GM12878 (cell line): ENCODE measurements around the gene AKAP8. TPM values are rescaled to one million over a fixed set of nuclear protein-coding genes. Genes with fewer than 3 reads are reported as not detected.

Source experiments
- ATAC-seq: fragments of 200-7000 bp; cut with Tn5 transposase; 3 replicates; pipeline ENCODE4 v1.9.1; 2020; ENCODE audit warnings: mild to moderate bottlenecking, moderate library complexity
- BruUV-seq: library from RNA; stranded (reverse); fragments of 400-500 nt; replicated peaks from 2 replicates; lab custom pipeline; 2021; lab: Mats Ljungman, UMichigan
- CTCF ChIA-PET: fragments of 300-600 bp; sonication (Branson Sonifier 250); formaldehyde crosslinking; extraction: SDS; loops from one replicate; lab custom pipeline; 2021; ENCODE audit warnings: inconsistent platforms; lab: Yijun Ruan, JAX
- POLR2A ChIA-PET: fragments of 350-600 bp; formaldehyde crosslinking; extraction: SDS; loops from one replicate; lab custom pipeline; 2021; ENCODE audit warnings: inconsistent platforms; lab: Charles Lee
- RAD21 ChIA-PET: fragments of 300-600 bp; sonication (Branson Sonifier 250); formaldehyde crosslinking; loops from one replicate; lab custom pipeline; 2023; ENCODE audit warnings: antibody characterized with exemption; ENCODE audit not compliant: unreplicated experiment; lab: Charles Lee
- SMC1A ChIA-PET: fragments of 300-600 bp; sonication (Branson Sonifier 250); formaldehyde crosslinking; loops from one replicate; lab custom pipeline; 2023; ENCODE audit not compliant: unreplicated experiment, uncharacterized antibody; lab: Charles Lee
- DNase-seq: peaks from one replicate; pipeline ENCODE4 v3.0.0-alpha.2; 2011; ENCODE audit warnings: low read depth, low spot score
- FAIRE-seq: peaks from 3 replicates; lab custom pipeline; 2011; peaks lifted over from hg19 to GRCh38; lab: Jason Lieb, UNC
- H2AFZ ChIP-seq: 2 replicates; pipeline ENCODE4 v1.6.0; 2011; ENCODE audit warnings: low read depth, low read length, control low read depth; ENCODE audit not compliant: control insufficient read depth
- H3K27ac ChIP-seq: 2 replicates; pipeline ENCODE4 v1.5.1; 2011; ENCODE audit warnings: control low read depth; ENCODE audit not compliant: control insufficient read depth, insufficient read depth
- H3K27me3 ChIP-seq, 2 experiments: replicated peaks in 1 of 2; 2 replicates each; pipeline versions ENCODE4 v1.6.0 to v1.6.1; 2011; ENCODE audit warnings: low read length in 1 of 2; ENCODE audit not compliant: control insufficient read depth in 2 of 2, insufficient read depth in 2 of 2
- H3K36me3 ChIP-seq, 2 experiments: 2 replicates each; pipeline ENCODE4 v1.5.1; 2011; ENCODE audit warnings: low read length in 1 of 2; ENCODE audit not compliant: control insufficient read depth in 2 of 2, insufficient read depth in 2 of 2
- H3K4me1 ChIP-seq: 2 replicates; pipeline ENCODE4 v1.6.1; 2011; ENCODE audit warnings: mild to moderate bottlenecking, low read length, moderate library complexity, mixed read lengths; ENCODE audit not compliant: control insufficient read depth, insufficient read depth
- H3K4me2 ChIP-seq: 2 replicates; pipeline ENCODE4 v1.6.0; 2011; ENCODE audit warnings: control low read depth; ENCODE audit not compliant: control insufficient read depth, insufficient read depth
- H3K4me3 ChIP-seq: fragments of 200-600 bp; sonication (generic); 2 replicates; pipeline ENCODE4 v1.5.1; 2016
- H3K79me2 ChIP-seq: 2 replicates; pipeline ENCODE4 v1.6.0; 2011; ENCODE audit warnings: low read length; ENCODE audit not compliant: control insufficient read depth, insufficient read depth
- H3K9ac ChIP-seq: 2 replicates; pipeline ENCODE4 v1.8.0; 2011; ENCODE audit warnings: low read length, control low read depth, mixed read lengths; ENCODE audit not compliant: control insufficient read depth, insufficient read depth
- H3K9me3 ChIP-seq: replicated peaks from 3 replicates; pipeline ENCODE4 v1.5.1; 2011; ENCODE audit warnings: mild to moderate bottlenecking, low read length; ENCODE audit not compliant: control insufficient read depth, insufficient read depth
- H4K20me1 ChIP-seq: 2 replicates; pipeline ENCODE4 v1.6.0; 2011; ENCODE audit not compliant: control insufficient read depth, insufficient read depth
- ASH2L ChIP-seq: fragments of 300-600, 200-600 bp; sonication (generic); IDR thresholded peaks from 2 replicates; pipeline ENCODE4 v1.6.1; 2017; ENCODE audit warnings: low read depth, mild to moderate bottlenecking, borderline replicate concordance
- BMI1 ChIP-seq: fragments of 450-650 bp; IDR thresholded peaks from 2 replicates; pipeline ENCODE4 v1.6.1; 2016; ENCODE audit warnings: mild to moderate bottlenecking, moderate library complexity, borderline replicate concordance
- EGR1 ChIP-seq, 2 experiments: IDR thresholded peaks; 1 replicate in 1 of 2; 2 replicates in 1 of 2; pipeline ENCODE4 v1.6.1; 2011 to 2012; ENCODE audit warnings: low read depth in 2 of 2, low read length in 2 of 2, borderline replicate concordance in 1 of 2, mild to moderate bottlenecking in 1 of 2, moderate library complexity in 1 of 2
- ESRRA ChIP-seq: IDR thresholded peaks from 2 replicates; pipeline ENCODE4 v1.6.1; 2012; ENCODE audit warnings: mild to moderate bottlenecking, low read length, improper control_type of control experiment
- EZH2 ChIP-seq: IDR thresholded peaks from 2 replicates; pipeline ENCODE4 v1.6.1; 2012; ENCODE audit warnings: low read depth, mild to moderate bottlenecking, control low read depth, inconsistent platforms, low read length, borderline replicate concordance; ENCODE audit not compliant: control insufficient read depth
- FOXK2 ChIP-seq: fragments of 450-650 bp; IDR thresholded peaks from 2 replicates; pipeline ENCODE4 v1.6.1; 2017; ENCODE audit warnings: mild to moderate bottlenecking, moderate library complexity
- HDAC2 ChIP-seq: fragments of 200-600 bp; sonication (generic); IDR thresholded peaks from 2 replicates; pipeline ENCODE4 v1.6.1; 2017
- JUND ChIP-seq: IDR thresholded peaks from 2 replicates; pipeline ENCODE4 v1.6.1; 2012; ENCODE audit warnings: low read depth, mild to moderate bottlenecking, low read length, improper control_type of control experiment, moderate library complexity
- MYB ChIP-seq: fragments of 150-350 bp; IDR thresholded peaks from 2 replicates; pipeline ENCODE4 v1.6.1; 2014; ENCODE audit warnings: mild to moderate bottlenecking, low read depth, low read length, borderline replicate concordance
- NFIC ChIP-seq: IDR thresholded peaks from 2 replicates; pipeline ENCODE4 v1.6.1; 2012; ENCODE audit warnings: low read depth, mild to moderate bottlenecking, inconsistent platforms, low read length, moderate library complexity
- NFYB ChIP-seq: IDR thresholded peaks from 2 replicates; pipeline ENCODE4 v1.6.1; 2011; ENCODE audit warnings: low read depth, mild to moderate bottlenecking, low read length, improper control_type of control experiment, moderate library complexity; ENCODE audit not compliant: insufficient read depth
- RELA ChIP-seq: fragments of 450-650 bp; IDR thresholded peaks from 2 replicates; pipeline ENCODE4 v1.8.0; 2014; ENCODE audit warnings: borderline replicate concordance; ENCODE audit not compliant: partially characterized antibody
- SMAD1 ChIP-seq: fragments of 450-650 bp; IDR thresholded peaks from 2 replicates; pipeline ENCODE4 v1.6.1; 2018; ENCODE audit warnings: mild to moderate bottlenecking, low read depth; ENCODE audit not compliant: partially characterized antibody
- STAT1 ChIP-seq: fragments of 450-650 bp; conservative IDR thresholded peaks from 2 replicates; pipeline ENCODE4 v1.6.1; 2014; ENCODE audit warnings: antibody characterized with exemption, mild to moderate bottlenecking
- SUZ12 ChIP-seq: fragments of 200-600 bp; sonication (generic); IDR thresholded peaks from one replicate; pipeline ENCODE4 v1.6.1; 2018; ENCODE audit warnings: antibody characterized with exemption, mild to moderate bottlenecking; ENCODE audit not compliant: unreplicated experiment
- TCF12 ChIP-seq: IDR thresholded peaks from 2 replicates; pipeline ENCODE4 v1.6.1; 2011; ENCODE audit warnings: low read depth, mild to moderate bottlenecking, low read length
- WRNIP1 ChIP-seq: IDR thresholded peaks from 2 replicates; pipeline ENCODE4 v1.6.1; 2011; ENCODE audit warnings: low read depth, low read length, improper control_type of control experiment, borderline replicate concordance
- WGBS: methylation state at CpG from one replicate; pipeline ENCODE4 v1.1.6; 2016; ENCODE audit warnings: low lambda C conversion rate; ENCODE audit not compliant: insufficient replicate concordance, insufficient coverage; ENCODE audit errors: missing lambda C conversion rate; 5-methylcytosine and 5-hydroxymethylcytosine counted together
- in situ Hi-C: fragments of 300-500 bp; cut with MboI; formaldehyde crosslinking; loops from 9 replicates; pipeline ENCODE4 v1.14.3; 2018; ENCODE audit warnings: mixed read lengths
- intact Hi-C: fragments of 100-400 bp; cut with micrococcal nuclease; formaldehyde crosslinking; loops from one replicate; pipeline ENCODE4 v1.14.2; 2022; ENCODE audit not compliant: unreplicated experiment
- polyA plus RNA-seq, 11 experiments: library from polyadenylated mRNA; depleted of rRNA in 4 of 11; unstranded in 6 of 11; stranded (reverse) in 5 of 11; fragments of >200 nt; fragmentation: Nextera tagmentation in 4 of 11; fragmentation: Illumina TruSeq in 1 of 11; extraction: Ambion mirVana in 4 of 11; extraction: Trizol in 1 of 11; gene quantifications; 1 replicate in 1 of 11; 2 replicates in 10 of 11; pipeline versions ENCODE4 v1.2.1 to v1.2.3, GENCODE V29; 2011 to 2016; ENCODE audit warnings: inconsistent platforms in 2 of 11, missing spikeins in 2 of 11, low read depth in 1 of 11
- total RNA-seq, 4 experiments: library from RNA; depleted of rRNA in 3 of 4; stranded (reverse); fragments of >200 nt in 3 of 4; fragmentation: Illumina TruSeq in 1 of 4; extraction: Trizol in 1 of 4; gene quantifications; 2 replicates each; pipeline versions ENCODE4 v1.2.1 to v1.2.3, GENCODE V29; 2013 to 2021
- TF ChIP-seq, protein P1 (sequence below): IDR thresholded peaks from 2 replicates; pipeline ENCODE4 v1.6.1; 2011; ENCODE audit warnings: mild to moderate bottlenecking, low read depth, low read length, moderate library complexity; ENCODE audit not compliant: insufficient replicate concordance
- TF ChIP-seq, protein P2 (sequence below): IDR thresholded peaks from 2 replicates; pipeline ENCODE4 v1.6.1; 2012; ENCODE audit warnings: mild to moderate bottlenecking, low read depth, low read length

The AKAP8 gene
- total and polyA plus RNA-seq, 10 of the 15 experiments (the other 5 are each of a cell fraction or from before 2014, with no cell fraction given), result 5.3 to 57.7 (median 20.6) TPM

DNA sequence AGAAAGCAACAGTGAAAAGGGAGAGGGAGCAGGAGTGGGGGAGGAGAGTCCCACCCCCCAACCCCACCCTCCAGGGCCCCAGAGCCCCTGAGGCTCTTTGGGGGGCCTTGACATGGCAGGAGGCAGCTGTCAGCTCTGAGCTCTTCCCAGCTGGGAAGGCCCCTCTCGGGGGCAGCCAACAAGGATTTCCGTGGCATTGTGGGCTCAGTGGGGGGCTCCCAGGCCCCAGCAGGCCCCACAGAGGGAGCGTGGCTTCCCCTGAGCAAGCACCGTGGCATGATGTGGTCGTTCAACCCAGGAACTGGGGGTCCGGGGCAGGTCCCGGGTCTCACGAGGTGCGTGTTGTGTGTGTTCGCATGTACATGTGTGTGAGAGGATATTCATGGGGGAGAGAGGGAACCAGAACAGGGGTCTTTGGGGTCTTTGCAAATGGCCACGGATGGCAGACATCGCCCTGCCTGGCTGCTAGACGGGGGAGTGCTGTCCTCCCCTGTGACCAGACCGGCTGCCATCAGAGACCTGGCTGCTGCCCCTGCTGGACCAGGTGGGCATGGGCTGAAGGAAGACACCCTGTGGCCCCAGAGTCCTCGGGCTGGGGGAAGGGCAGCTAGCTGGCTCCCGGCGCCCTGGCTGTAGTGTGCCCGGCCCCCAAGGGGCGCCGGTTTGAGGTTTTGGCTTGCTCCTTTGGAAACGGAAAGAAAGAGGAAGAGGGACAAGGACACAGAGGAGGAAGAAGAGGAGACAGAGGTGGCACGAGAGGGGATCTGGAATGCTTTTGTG lies 42.9 kb upstream of the AKAP8 start (continued):
- TF ChIP-seq EZH2, result no peak
- TF ChIP-seq ASH2L, result no peak
- TF ChIP-seq JUND, result no peak
- no peak for TF ChIP-seq NFYB
- TF ChIP-seq WRNIP1, result no peak
- TF ChIP-seq SUZ12, result no peak

DNA sequence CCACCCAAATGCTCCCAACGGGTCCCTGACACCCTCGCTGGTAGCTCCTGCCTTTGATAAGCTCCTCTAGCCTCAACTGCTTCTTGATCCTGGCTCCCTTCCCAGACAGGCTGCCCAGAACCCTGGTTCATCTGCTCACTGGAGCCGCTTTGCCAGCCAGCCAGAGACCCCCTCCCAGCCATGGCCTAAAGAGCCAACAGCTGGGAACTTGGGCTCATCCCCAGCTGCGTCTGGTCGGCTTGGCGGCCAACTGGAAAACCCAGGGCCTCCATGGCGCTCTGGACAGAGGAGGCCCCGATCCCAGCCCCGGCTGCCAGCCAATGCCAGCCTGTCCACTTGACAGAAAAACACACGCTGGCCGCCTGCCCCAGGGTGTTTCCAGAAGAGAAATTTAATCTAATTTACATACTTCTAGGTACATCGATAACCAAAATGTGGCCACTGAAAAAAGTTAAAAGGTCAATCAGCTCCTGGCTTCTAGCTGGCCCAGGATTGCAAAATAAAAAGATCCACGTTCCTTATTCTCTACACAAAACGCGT lies 42.2 kb upstream of the AKAP8 start:
- H3K27me3 ChIP-seq, result no peaks in the 10 kb centered on the region
- WGBS, result 99% methylated on average over 13 of the region's 15 CpGs
- H3K4me2 ChIP-seq, result no peak overlapping the region
- DNase-seq (no peak), FAIRE-seq (no peak), ATAC-seq (no peak)
- H3K36me3 ChIP-seq, result peaks cover 14 to 34% of the 10 kb centered on the region in 2 experiments
- in situ Hi-C loops, result no loop called here
- ChIA-PET POLR2A (no interaction called here), CTCF (interaction anchor here (6.1 kb wide), 1 partner anchor 134 kb away, joined by 85 read pairs; no protein-coding TSS in a partner anchor), RAD21 (no interaction called here), SMC1A (no interaction called here)
- H4K20me1 ChIP-seq, result 0 out of 2 replicates have a peak, but pooled peaks cover 3% of the 10 kb centered on the region
- H3K9ac ChIP-seq, result no peak overlapping the region
- H3K79me2 ChIP-seq, result peaks cover 21% of the 10 kb centered on the region
- H3K27ac ChIP-seq, result no peak overlapping the region
- intact Hi-C loops, result no loop called here
- no peak overlapping the region for H2AFZ ChIP-seq
- no TSS peak for BruUV-seq
- H3K9me3 ChIP-seq, result no peaks in the 10 kb centered on the region; the same call in 2 of the 3 replicates
- peaks cover 8% of the 10 kb centered on the region for H3K4me1 ChIP-seq
- H3K4me3 ChIP-seq, result no peak overlapping the region
- TF ChIP-seq TCF12 (no peak), NFIC (no peak), FOXK2 (no peak), STAT1 (no peak), HDAC2 (no peak), RELA (no peak), BMI1 (no peak), MYB (no peak), ESRRA (no peak), EGR1 (IDR thresholded peaks at IDR 0.05; ENCODE audit: borderline replicate concordance in 1 of 2, low read depth in 2 of 2, low read length in 2 of 2) (no peak), SMAD1 (no peak)
- TF ChIP-seq, protein P1, sequence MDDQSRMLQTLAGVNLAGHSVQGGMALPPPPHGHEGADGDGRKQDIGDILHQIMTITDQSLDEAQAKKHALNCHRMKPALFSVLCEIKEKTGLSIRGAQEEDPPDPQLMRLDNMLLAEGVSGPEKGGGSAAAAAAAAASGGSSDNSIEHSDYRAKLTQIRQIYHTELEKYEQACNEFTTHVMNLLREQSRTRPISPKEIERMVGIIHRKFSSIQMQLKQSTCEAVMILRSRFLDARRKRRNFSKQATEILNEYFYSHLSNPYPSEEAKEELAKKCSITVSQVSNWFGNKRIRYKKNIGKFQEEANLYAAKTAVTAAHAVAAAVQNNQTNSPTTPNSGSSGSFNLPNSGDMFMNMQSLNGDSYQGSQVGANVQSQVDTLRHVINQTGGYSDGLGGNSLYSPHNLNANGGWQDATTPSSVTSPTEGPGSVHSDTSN, result no peak
- TF ChIP-seq, protein P2, sequence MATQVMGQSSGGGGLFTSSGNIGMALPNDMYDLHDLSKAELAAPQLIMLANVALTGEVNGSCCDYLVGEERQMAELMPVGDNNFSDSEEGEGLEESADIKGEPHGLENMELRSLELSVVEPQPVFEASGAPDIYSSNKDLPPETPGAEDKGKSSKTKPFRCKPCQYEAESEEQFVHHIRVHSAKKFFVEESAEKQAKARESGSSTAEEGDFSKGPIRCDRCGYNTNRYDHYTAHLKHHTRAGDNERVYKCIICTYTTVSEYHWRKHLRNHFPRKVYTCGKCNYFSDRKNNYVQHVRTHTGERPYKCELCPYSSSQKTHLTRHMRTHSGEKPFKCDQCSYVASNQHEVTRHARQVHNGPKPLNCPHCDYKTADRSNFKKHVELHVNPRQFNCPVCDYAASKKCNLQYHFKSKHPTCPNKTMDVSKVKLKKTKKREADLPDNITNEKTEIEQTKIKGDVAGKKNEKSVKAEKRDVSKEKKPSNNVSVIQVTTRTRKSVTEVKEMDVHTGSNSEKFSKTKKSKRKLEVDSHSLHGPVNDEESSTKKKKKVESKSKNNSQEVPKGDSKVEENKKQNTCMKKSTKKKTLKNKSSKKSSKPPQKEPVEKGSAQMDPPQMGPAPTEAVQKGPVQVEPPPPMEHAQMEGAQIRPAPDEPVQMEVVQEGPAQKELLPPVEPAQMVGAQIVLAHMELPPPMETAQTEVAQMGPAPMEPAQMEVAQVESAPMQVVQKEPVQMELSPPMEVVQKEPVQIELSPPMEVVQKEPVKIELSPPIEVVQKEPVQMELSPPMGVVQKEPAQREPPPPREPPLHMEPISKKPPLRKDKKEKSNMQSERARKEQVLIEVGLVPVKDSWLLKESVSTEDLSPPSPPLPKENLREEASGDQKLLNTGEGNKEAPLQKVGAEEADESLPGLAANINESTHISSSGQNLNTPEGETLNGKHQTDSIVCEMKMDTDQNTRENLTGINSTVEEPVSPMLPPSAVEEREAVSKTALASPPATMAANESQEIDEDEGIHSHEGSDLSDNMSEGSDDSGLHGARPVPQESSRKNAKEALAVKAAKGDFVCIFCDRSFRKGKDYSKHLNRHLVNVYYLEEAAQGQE, result no peak
